Mammary epithelial cell (primary cell): ENCODE data around the gene SDR42E1.

Source experiments
- CTCF ChIP-seq, 2 donors: IDR thresholded peaks in 1 of 2; conservative IDR thresholded peaks in 1 of 2; 2 replicates each; pipeline ENCODE4 v1.5.1; 2011 to 2012; ENCODE audit warnings: inconsistent platforms in 2 of 2, low read length in 2 of 2, mild to moderate bottlenecking in 2 of 2, control low read depth in 1 of 2, low read depth in 1 of 2; ENCODE audit not compliant: insufficient read depth in 1 of 2; ENCODE audit errors: extremely low read depth in 1 of 2
- EZH2 ChIP-seq: IDR thresholded peaks from 2 replicates; pipeline ENCODE4 v1.6.1; 2012; ENCODE audit warnings: low read length, inconsistent platforms, borderline replicate concordance

- TF ChIP-seq CTCF (conservative IDR thresholded peaks at IDR 0.05 in 1 of 2, IDR thresholded peaks at IDR 0.05 in 1 of 2; ENCODE audit: extremely low read depth in 1 of 2, insufficient read depth in 1 of 2, low read depth in 1 of 2, low read length in 2 of 2) = no peak
- no peak for TF ChIP-seq EZH2
Observed at GRCh38 chr16:82008957-82009592, 2.2 kb downstream of the SDR42E1 start.
